GM19438 (cell line): ENCODE data around the gene CACNG3.
"Not testable (repeated sequence)": the region's sequence is repeated elsewhere in the genome, so short reads cannot be mapped to it uniquely, and the experiment has no call there.

Experiments used
- ATAC-seq: cut with Tn5 transposase; IDR thresholded peaks from one replicate; pipeline ENCODE4 v1.9.1; 2021; ENCODE audit warnings: low read depth; ENCODE audit not compliant: unreplicated experiment

CACNG3 gene

GRCh38 chr16:24328835-24329452 is 72.8 kb downstream of the CACNG3 start:
- ATAC-seq = no peak

- ATAC-seq = no peak
Observed at GRCh38 chr16:24332178-24332577, 76.0 kb downstream of the CACNG3 start.

DNA sequence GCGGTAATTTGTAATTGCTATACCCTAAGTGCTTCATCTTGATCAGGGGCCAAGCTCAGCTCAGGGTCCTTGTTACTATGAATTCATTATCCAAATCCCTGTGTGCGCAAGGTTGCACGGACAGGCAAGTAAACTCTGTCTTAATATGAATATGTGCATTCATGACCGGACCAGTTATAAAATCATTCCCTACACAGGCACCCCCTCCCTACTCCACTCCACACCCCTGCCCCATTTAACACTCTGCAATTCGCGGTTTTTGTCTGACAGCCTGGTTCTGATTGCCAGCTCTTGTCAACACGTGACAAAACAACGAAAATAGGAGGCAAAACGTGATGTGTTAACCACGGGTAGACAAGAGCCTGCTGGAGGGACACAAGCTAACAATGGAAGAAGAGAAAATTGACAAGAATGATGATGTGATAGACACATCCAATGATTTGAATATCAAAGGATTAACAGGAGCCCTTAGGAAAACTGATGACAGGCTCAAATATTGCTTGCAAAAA is 76.5 kb downstream of the CACNG3 start:
- no peak for ATAC-seq

DNA sequence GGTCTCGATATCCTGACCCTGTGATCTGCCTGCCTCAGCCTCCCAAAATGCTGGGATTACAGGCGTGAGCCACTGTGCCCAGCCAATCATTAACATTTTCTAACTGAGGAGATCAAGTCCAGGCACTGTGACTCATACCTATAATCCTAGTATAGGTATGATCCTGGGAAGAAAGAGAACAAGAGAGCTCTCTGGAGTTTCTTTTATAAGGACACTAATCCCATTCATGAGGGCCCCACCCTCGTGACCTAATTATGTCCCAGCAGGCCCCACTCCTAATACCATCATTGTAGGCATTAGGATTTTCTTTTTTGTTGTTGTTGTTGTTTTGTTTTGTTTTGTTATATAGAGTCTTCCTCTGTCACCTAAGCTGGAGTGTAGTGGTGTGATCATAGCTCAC is 80.4 kb downstream of the CACNG3 start:
- no peak for ATAC-seq

- ATAC-seq = no peak
Observed at GRCh38 chr16:24337013-24337412, 80.9 kb downstream of the CACNG3 start.

DNA sequence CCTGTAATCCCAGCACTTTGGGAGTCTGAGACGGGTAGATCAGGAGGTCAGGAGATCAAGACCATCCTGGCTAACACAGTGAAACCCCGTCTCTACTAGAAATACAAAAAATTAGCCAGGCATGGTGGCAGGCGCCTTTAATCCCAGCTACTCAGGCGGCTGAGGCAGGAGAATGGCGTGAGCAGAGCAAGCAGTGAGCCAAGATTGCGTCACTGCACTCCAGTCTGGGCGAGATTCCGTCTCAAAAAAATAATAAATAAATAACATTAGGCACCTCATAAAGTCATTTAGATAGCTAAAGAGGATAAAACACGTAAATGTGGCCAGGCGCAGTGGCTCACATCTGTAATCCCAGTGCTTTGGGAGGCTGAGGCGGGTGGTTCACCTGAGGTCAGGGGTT is 87.7 kb downstream of the CACNG3 start:
- ATAC-seq = not testable (repeated sequence)

DNA sequence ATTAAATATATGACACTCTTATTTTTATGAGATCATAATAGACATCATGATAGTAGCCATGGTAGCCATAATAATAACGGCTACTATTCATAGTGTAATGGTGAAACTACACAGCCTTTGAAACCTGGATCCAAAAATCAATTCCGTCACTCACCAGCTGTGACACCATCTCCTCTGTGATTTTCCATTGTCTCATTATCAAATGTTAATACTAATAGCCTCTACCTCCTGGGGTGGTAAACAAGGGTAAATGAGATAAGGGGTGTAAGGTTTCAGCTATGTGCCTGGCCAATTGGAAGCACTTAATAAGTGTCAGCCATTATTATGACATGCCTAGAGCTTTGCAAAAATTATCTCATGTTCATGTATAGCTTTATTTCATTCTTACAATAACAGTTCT is 88.6 kb downstream of the CACNG3 start:
- no peak for ATAC-seq

DNA sequence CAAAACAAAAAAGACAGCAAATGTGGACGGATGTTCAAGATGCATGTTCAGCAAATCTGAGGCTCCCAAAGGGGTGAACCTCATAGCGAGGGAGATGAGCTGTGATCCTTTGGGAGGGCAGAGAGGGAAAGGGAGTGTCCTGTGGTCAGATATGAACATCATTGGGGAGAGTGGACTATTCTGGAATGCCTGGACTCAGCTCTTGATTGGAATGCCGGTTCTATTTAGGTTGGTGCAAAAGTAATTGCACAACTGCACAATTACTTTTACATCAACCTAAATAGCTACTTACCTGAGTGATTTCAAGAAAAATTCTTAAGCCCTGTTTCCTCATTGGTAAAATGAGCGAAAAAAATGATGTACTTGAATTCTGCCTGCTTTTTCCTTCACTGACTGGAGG is 89.6 kb downstream of the CACNG3 start:
- no peak for ATAC-seq

DNA sequence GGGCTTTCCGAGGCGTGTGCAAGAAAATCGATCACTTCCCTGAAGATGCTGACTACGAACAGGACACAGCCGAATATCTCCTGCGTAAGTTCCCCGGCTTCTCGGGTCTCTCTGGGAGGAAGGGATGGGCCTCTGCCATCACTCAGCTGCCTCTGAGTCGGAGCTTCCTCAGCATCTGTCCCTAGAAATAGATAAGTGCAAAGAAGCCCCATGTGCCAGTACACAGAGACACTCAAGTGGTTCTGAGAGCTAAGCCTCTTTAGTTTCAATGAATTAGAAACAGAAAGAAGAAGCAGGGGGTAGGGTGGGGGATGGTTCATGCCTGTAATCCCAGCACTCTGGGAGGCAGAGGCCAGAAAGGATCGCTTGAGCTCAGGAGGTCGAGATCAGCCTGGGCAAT is 90.6 kb downstream of the CACNG3 start:
- ATAC-seq = no peak

- ATAC-seq = no peak
Observed at GRCh38 chr16:24347556-24347955, 91.4 kb downstream of the CACNG3 start.

DNA sequence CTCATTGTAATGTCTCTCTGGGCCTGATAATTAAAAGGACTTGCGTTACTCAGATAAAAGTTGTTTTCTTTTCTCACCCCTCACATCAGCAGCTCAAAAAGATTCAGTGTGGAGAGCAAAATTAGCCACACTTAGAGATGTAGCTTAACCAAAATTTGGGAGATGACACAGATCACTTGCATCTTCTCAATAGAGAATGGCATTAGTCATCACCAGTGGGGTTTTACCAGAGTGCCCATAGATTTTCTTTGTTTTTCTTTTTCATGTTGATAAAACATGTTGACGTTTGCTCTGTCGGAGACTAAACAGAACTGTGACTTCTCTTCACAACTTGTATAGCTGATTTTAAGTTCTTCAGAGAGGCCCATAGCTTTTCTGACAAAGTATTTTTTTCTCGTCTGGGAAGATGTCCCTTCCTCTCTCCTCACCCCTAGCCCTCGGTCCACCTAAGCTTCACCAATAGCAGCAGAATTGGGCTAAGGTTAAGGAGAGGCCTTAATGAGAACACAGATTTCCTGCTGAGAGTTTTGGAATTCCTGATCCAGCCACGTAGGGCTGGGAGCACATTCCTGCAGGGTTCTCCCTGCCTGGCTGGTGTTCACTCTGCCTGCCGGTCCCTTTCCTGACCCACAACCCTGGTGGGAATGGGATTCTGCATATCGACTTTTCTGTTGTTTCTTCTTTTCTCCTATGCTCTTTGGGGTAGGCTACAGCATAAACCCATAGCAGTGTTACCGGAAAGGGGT is 92.6 kb downstream of the CACNG3 start:
- no peak for ATAC-seq

GRCh38 chr16:24349320-24349719 is 93.2 kb downstream of the CACNG3 start:
- ATAC-seq = no peak

- no peak for ATAC-seq
Observed at GRCh38 chr16:24352746-24353145, 96.6 kb downstream of the CACNG3 start.

DNA sequence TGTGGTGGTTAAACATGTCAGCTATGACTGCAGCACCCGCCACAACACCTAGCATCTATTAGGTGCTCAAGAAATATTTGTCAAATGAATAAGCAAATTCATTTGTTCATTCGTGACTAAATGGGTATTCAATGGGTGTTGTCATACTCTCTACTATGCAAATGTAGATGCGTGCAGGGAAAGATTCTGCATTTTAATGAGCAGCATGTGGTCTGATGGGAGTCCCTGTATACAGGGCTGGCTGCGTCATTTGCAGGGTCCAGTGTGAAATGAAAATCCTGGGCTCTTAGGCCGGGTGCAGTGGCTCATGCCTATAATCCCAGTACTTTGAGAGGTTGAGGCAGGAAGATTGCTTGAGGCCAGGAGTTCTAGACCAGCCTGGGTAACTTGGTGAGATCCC is 97.5 kb downstream of the CACNG3 start:
- no peak for ATAC-seq

GRCh38 chr16:24357511-24357910 is 101.4 kb downstream of the CACNG3 start:
- ATAC-seq = no peak

DNA sequence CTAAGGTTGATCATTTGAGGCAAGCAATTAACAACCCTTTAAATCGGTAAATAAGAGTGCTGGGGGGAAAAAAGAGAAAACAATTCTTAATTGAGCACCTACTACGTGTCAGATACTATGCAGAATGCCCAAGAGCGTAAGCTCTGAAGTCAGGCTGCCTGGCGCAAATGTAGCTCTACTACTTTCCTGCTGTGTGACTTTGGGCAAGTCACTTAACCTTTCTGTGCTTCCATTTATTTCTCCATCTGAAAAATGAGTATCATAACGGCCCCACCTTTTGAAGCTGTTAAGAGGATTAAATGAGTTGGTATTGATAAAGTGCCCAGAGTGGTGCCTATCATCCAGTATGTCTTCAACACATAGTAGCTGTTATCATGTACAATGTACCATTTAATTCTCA is 102.0 kb downstream of the CACNG3 start:
- no peak for ATAC-seq

DNA sequence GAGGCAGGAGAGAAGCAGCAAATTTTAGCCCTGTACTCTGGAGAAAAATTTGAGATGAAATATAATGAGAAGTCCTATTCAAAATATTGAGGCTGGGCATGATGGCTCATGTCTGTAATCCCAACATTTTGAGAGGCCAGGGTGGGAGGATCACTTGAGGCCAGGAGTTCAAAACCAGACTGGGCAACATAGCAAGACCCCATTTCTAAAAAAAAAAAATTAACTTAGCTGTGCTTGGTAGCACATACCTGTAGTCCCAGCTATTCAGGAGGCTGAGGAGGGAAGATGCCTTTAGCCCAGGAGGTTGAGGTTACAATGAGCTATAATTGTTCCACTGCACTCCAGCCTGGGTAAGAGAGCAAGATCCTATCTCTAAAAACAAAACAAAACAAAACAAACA is 103.4 kb downstream of the CACNG3 start:
- no peak for ATAC-seq

- ATAC-seq = no peak
Observed at GRCh38 chr16:24360936-24361335, 104.8 kb downstream of the CACNG3 start.

GRCh38 chr16:24364596-24364995 is 108.5 kb downstream of the CACNG3 start:
- no peak for ATAC-seq

GRCh38 chr16:24367186-24367710 is 111.1 kb downstream of the CACNG3 start:
- no peak for ATAC-seq

- no peak for ATAC-seq
Observed at GRCh38 chr16:24372824-24373223, 116.7 kb downstream of the CACNG3 start.

DNA sequence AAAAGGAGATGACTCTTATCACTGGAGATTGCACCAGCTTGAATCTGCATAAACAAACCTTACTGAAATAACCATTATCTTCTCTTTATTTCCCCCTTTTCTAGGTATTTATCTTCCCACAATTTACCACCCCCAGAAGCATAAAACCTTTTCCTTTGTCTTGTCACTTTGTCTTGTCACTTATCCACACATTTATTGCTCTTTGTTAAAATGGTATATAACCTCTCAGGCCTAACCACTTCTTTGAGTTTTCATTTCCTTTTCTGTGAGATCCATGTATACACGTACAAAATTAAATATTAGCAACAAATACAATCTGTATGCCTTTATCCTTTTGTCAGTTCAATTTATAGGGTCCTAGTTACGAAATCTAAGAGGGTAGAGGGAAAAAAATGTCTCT is 122.9 kb downstream of the CACNG3 start:
- ATAC-seq = no peak
